Panc1 (cell line): ENCODE data around the gene TAMM41. TPM values are rescaled to one million over a fixed set of nuclear protein-coding genes. Genes with fewer than 3 reads are reported as not detected.

ENCODE experiments used
- ATAC-seq: fragments of 200-7000 bp; cut with Tn5 transposase; 2 replicates; pipeline ENCODE4 v1.9.1; 2020; ENCODE audit warnings: mild to moderate bottlenecking, moderate library complexity
- BruUV-seq: library from RNA; stranded (reverse); fragments of 400-500 nt; replicated peaks from 2 replicates; lab custom pipeline; 2021; lab: Mats Ljungman, UMichigan
- CTCF ChIA-PET: fragments of 300-600 bp; sonication (Branson Sonifier 250); formaldehyde crosslinking; loops from one replicate; lab custom pipeline; 2022; ENCODE audit warnings: antibody characterized with exemption; lab: Charles Lee
- POLR2A ChIA-PET: fragments of 300-600 bp; sonication (Branson Sonifier 250); formaldehyde crosslinking; loops from one replicate; lab custom pipeline; 2022; ENCODE audit warnings: antibody characterized with exemption; lab: Charles Lee
- DNase-seq: peaks from one replicate; pipeline ENCODE4 v3.0.0-alpha.2; 2010; ENCODE audit warnings: low read depth, low spot score
- H3K27ac ChIP-seq: 2 replicates; pipeline ENCODE4 v1.5.1; 2011; ENCODE audit warnings: mild to moderate bottlenecking, low read length, inconsistent platforms
- H3K27me3 ChIP-seq: fragments of 200-500 bp; sonication (Bioruptor generic); 2 replicates; pipeline ENCODE4 v1.6.0; 2014; ENCODE audit warnings: low read length, inconsistent platforms; ENCODE audit not compliant: control insufficient read depth, insufficient read depth
- H3K36me3 ChIP-seq: fragments of 200-500 bp; sonication (Bioruptor generic); 2 replicates; pipeline ENCODE4 v1.5.1; 2014; ENCODE audit warnings: inconsistent platforms, mild to moderate bottlenecking, low read length, moderate library complexity; ENCODE audit not compliant: control insufficient read depth, insufficient read depth
- H3K4me1 ChIP-seq: 2 replicates; pipeline ENCODE4 v1.5.1; 2011; ENCODE audit warnings: inconsistent platforms, mild to moderate bottlenecking, low read length, moderate library complexity; ENCODE audit not compliant: control insufficient read depth, insufficient read depth
- H3K4me3 ChIP-seq, 2 experiments: 2 replicates each; pipeline ENCODE4 v1.5.1; 2011 to 2012; ENCODE audit warnings: low read depth in 2 of 2, low read length in 2 of 2, mild to moderate bottlenecking in 2 of 2, inconsistent platforms in 1 of 2, moderate library complexity in 1 of 2
- H3K9me3 ChIP-seq: fragments of 200-500 bp; sonication (Bioruptor generic); 2 replicates; pipeline ENCODE4 v1.5.1; 2014; ENCODE audit warnings: low read depth, mild to moderate bottlenecking, inconsistent platforms, low read length, moderate library complexity; ENCODE audit not compliant: control insufficient read depth, insufficient read depth
- POLR2AphosphoS5 ChIP-seq: IDR thresholded peaks from 2 replicates; pipeline ENCODE4 v1.6.1; 2012; ENCODE audit warnings: mild to moderate bottlenecking, low read depth, low read length, moderate library complexity
- REST ChIP-seq, 2 experiments: IDR thresholded peaks; 2 replicates each; pipeline ENCODE4 v1.6.1; 2011 to 2012; ENCODE audit warnings: low read depth in 2 of 2, control low read depth in 1 of 2, low read length in 1 of 2, mild to moderate bottlenecking in 1 of 2, moderate library complexity in 1 of 2; ENCODE audit not compliant: insufficient read depth in 1 of 2
- SIN3A ChIP-seq: IDR thresholded peaks from 2 replicates; pipeline ENCODE4 v1.6.1; 2012; ENCODE audit warnings: low read depth, mild to moderate bottlenecking, low read length, moderate library complexity, borderline replicate concordance; ENCODE audit not compliant: insufficient read depth
- TCF7L2 ChIP-seq: IDR thresholded peaks from 2 replicates; pipeline ENCODE4 v1.6.1; 2011; ENCODE audit warnings: mild to moderate bottlenecking, low read depth, low read length, inconsistent platforms
- in situ Hi-C: cut with HindIII; loops from 2 replicates; pipeline ENCODE4 v1.10.0; 2016; ENCODE audit warnings: low sequenced_read_pairs, low pct_unique_long_range_greater_than_20kb
- intact Hi-C: fragments of 100-400 bp; cut with micrococcal nuclease; formaldehyde crosslinking; loops from one replicate; pipeline ENCODE4 v1.10.0; 2022; ENCODE audit not compliant: unreplicated experiment
- total RNA-seq: library from RNA; stranded (reverse); gene quantifications from one replicate; pipeline ENCODE4 v1.2.1, GENCODE V29; 2021; ENCODE audit not compliant: unreplicated experiment
- TF ChIP-seq, protein P1 (sequence below): fragments of 450-650 bp; IDR thresholded peaks from 2 replicates; pipeline ENCODE4 v1.5.1; 2017; ENCODE audit warnings: mild to moderate bottlenecking

TAMM41 gene
- total RNA-seq, 1 experiment from 2014 or later, result 10.8 TPM

- Histone ChIP-seq H3K27ac (no peak overlapping the region), H3K9me3 (no peaks in the 10 kb centered on the region), H3K4me1 (no peaks in the 10 kb centered on the region), H3K4me3 (no peak overlapping the region), H3K27me3 (no peaks in the 10 kb centered on the region), H3K36me3 (no peaks in the 10 kb centered on the region)
- TF ChIP-seq, protein P1, sequence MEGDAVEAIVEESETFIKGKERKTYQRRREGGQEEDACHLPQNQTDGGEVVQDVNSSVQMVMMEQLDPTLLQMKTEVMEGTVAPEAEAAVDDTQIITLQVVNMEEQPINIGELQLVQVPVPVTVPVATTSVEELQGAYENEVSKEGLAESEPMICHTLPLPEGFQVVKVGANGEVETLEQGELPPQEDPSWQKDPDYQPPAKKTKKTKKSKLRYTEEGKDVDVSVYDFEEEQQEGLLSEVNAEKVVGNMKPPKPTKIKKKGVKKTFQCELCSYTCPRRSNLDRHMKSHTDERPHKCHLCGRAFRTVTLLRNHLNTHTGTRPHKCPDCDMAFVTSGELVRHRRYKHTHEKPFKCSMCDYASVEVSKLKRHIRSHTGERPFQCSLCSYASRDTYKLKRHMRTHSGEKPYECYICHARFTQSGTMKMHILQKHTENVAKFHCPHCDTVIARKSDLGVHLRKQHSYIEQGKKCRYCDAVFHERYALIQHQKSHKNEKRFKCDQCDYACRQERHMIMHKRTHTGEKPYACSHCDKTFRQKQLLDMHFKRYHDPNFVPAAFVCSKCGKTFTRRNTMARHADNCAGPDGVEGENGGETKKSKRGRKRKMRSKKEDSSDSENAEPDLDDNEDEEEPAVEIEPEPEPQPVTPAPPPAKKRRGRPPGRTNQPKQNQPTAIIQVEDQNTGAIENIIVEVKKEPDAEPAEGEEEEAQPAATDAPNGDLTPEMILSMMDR, result no peak
- no peak for TF ChIP-seq POLR2AphosphoS5
- no peak for TF ChIP-seq TCF7L2
- no peak for TF ChIP-seq REST (IDR thresholded peaks at IDR 0.05; ENCODE audit: insufficient read depth in 1 of 2, low read depth in 2 of 2, low read length in 1 of 2)
- no peak for TF ChIP-seq SIN3A
- DNase-seq, result no peak
- ChIA-PET POLR2A (interaction anchor here (0.8 kb wide), 1 partner anchor 79 kb away, joined by 10 read pairs; no protein-coding TSS in a partner anchor), CTCF (interaction anchor here (0.5 kb wide), 1 partner anchor 721 kb away, joined by 3 read pairs; no protein-coding TSS in a partner anchor)
- BruUV-seq, result no TSS peak
- in situ Hi-C loops, result no loop called here
- no peak for ATAC-seq
- intact Hi-C loops, result no loop called here
Observed at GRCh38 chr3:11784971-11785377, 61.7 kb downstream of the TAMM41 start.

DNA sequence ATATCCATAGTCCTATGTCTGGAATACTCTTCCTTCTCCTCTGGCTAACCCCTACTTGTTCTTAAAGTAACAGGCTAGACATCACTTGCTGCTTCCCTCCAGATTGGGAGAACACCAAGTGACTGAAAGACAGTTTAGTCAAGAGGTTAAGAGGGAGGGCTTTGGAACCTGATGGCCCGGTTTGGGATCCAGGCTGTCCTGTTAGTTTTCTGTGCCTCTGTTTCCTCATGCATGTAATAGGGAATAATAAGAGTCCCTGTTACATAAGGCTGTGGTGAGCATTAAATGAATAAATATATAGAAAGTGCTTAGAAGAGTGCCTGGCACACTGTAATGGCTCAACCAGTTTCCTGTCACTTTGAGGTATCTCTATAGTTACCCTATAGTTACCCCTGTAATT is 66.3 kb downstream of the TAMM41 start:
- no TSS peak for BruUV-seq
- ATAC-seq (no peak), DNase-seq (no peak)
- Histone ChIP-seq H3K36me3 (no peaks in the 10 kb centered on the region), H3K27me3 (no peaks in the 10 kb centered on the region), H3K9me3 (no peaks in the 10 kb centered on the region), H3K4me1 (no peaks in the 10 kb centered on the region), H3K4me3 (no peak overlapping the region), H3K27ac (no peak overlapping the region)
- intact Hi-C loops (no loop called here), in situ Hi-C loops (no loop called here)
- POLR2A ChIA-PET, result no interaction called here
- TF ChIP-seq POLR2AphosphoS5 (no peak), TCF7L2 (no peak)
- CTCF ChIA-PET, result no interaction called here

GRCh38 chr3:11779626-11780025 is 67.1 kb downstream of the TAMM41 start:
- DNase-seq (no peak), ATAC-seq (no peak)
- no peak for TF ChIP-seq REST (IDR thresholded peaks at IDR 0.05; ENCODE audit: insufficient read depth in 1 of 2, low read depth in 2 of 2, low read length in 1 of 2)
- TF ChIP-seq SIN3A, result no peak
- no peak for TF ChIP-seq TCF7L2
- TF ChIP-seq, protein P1, result no peak
- TF ChIP-seq POLR2AphosphoS5, result no peak
- in situ Hi-C loops, result no loop called here
- Histone ChIP-seq H3K27ac (no peak overlapping the region), H3K4me3 (no peak overlapping the region), H3K27me3 (no peaks in the 10 kb centered on the region), H3K4me1 (no peaks in the 10 kb centered on the region), H3K9me3 (no peaks in the 10 kb centered on the region), H3K36me3 (no peaks in the 10 kb centered on the region)
- no TSS peak for BruUV-seq
- ChIA-PET POLR2A (no interaction called here), CTCF (no interaction called here)
- intact Hi-C loops, result no loop called here
